Breast epithelium (tissue), 3 donors: ENCODE measurements around the gene ZNF169.

Source experiments
- CTCF ChIP-seq, 3 donors: fragments of 450-650 bp; IDR thresholded peaks; one replicate each; pipeline ENCODE4 v1.5.1; 2016 to 2017; ENCODE audit warnings: antibody characterized with exemption in 3 of 3, mild to moderate bottlenecking in 3 of 3, moderate library complexity in 3 of 3
- POLR2A ChIP-seq: fragments of 450-650 bp; IDR thresholded peaks from one replicate; pipeline ENCODE4 v1.6.1; 2016; ENCODE audit warnings: antibody characterized with exemption, mild to moderate bottlenecking, moderate library complexity
- POLR2AphosphoS5 ChIP-seq, 3 donors: sonication (generic); formaldehyde crosslinking; IDR thresholded peaks; one replicate each; pipeline ENCODE4 v1.6.1; 2017; ENCODE audit warnings: antibody characterized with exemption in 3 of 3

- TF ChIP-seq CTCF (IDR thresholded peaks at IDR 0.05) (no peak), POLR2A (no peak), POLR2AphosphoS5 (IDR thresholded peaks at IDR 0.05) (no peak)
Measured at GRCh38 chr9:94287877-94288513, 28.9 kb downstream of the ZNF169 start.
